NCI-H2029 (cell line): ENCODE measurements around the gene GALNT17.
"Not testable (repeated sequence)": the region's sequence is repeated elsewhere in the genome, so short reads cannot be mapped to it uniquely, and the experiment has no call there.

Source experiments
- DNase-seq: peaks from one replicate; lab custom pipeline; 2025; lab: John Stamatoyannopoulos, UW

GALNT17 gene

DNA sequence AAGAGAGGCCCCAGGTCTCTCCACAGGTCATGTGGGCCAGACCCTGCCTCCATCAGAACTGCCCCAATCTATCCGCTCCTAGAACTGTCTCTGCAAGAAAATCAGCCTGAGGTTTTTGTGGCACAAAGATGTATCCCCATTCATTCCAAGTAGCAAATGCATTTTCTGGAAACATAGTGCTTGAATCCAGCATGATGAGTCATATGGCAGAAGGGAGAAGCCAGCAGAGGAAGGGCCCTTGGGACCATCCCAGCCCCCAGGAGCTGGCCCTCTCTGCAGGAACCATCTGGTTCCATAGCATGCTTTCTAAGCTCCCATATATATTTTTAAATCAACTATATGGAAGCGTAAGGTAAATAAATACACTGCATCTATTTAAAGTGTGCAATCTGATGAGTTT lies 563.2 kb downstream of the GALNT17 start:
- DNase-seq: no peak

GRCh38 chr7:71696511-71696910 lies 564.6 kb downstream of the GALNT17 start:
- DNase-seq: no peak

DNA sequence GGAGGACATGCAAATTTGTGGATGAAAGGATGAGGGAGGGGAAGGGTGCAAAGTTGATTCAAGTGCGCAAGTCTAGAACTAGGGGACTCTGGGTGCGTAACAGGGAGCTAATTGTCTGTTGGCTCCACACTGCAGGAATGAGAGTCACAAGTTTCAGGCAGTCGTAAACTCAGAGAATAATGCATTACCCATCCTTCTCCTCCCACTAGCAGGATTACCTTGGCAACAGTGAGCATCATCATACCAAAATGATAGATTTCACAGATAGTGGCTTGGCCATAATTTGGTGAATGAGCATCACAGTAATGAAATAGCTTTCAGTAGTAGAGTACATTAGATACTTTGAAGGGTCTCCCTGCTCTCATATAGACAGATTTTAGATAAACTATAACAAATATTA lies 565.5 kb downstream of the GALNT17 start:
- no peak for DNase-seq

DNA sequence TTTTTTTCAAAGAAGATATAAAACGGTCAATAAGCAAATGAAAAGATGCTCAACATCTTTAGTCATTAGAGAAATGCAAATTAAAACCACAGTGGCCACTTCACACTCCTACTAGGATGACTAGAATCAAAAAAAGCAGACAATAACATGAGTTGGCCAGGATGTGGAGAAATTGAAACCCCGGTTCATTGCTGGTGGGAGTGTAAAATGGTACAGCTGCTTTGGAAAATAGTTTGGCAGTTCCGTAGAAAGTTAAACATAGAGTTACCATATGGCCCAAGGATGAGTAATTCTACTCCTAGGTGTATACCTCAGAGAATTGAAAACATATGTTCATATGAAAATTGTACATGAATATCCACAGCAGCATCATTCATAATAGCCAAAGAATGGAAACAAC lies 573.3 kb downstream of the GALNT17 start:
- DNase-seq: no peak

DNA sequence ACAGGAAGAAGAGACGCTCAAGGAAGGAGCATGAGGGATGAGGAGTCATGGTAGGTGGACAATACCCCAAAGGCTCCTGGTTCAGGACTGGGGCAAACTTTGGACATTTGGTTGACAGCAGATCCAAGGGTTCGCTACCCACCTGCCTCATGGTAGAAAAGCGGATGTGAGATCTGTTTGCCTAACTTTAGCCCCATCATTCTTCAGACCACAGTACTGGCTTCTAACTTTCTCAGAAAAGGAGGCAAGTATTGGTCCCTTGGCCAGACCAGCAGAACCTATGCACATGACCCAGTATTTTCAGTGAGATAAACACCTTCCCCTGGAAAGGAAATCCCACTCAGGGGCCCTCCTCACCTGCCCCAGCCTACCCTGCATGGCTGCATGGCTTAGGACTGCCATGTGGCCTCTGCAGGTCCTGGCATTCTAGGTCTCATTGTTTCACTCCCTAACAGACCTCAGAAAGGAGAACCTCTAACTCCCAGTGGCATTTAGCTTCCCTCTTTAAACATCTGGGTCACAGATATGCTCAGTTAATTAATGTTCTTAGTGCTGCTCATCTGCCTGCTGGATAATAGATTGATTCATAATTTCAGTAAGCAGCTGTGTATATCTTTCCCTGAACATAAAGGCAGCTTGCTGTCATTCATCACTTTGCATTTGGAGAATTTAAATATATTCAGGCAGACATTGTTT lies 574.1 kb downstream of the GALNT17 start:
- no peak for DNase-seq

DNA sequence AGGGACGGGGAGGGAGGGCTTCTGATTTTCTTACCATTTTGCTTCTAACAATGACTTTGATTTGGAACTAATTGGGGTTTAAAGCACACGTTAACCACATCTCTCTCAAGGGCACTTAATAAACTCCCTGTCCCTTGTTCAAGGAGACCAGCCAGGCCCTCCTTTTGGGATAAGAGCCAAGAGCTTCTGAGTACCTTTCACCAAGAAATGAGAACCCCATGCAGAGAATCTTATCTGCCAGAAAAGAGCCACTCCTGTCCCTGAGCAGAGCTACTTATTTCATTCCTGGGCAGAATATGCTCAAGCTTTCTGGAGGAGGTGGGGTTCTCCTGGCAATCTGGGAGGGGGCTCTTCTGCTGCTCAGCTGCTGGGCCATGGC lies 574.6 kb downstream of the GALNT17 start:
- DNase-seq: no peak

DNA sequence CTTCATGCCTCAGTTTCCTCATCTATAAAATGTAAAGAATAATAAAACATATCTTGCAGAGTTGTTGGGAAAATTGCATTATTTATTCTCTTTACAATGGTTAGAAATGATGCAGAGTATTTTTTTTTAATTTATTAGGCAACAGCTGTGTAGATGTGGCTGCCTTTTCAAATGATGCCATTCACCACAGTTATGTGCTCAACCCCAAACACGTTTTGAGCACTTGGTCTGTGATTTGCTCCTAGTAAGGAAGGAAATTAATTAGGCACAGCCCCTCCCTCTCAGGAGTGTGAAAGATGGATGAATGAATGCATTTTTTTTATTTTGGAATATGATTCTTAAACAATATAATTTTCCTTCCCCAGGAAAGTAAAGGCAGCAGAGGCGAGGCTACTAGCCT lies 575.1 kb downstream of the GALNT17 start:
- DNase-seq: no peak

DNA sequence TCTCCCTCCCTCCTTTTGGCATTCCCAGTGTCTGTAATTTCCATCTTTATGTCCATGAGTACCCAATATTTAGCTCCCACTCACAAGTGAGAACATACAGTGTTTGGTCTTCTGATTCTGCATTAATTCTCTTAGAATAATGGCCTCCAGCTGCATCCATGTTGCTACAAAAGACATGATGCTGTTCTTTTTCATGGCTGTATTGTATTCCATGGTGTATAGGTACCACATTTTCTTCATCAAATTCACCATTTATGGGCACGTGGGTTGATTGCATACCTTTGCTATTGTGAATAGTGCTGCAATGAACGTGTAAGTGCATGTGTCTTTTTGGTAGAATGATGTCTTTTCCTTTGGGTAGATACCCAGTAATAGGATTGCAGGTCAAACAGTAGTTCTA lies 576.8 kb downstream of the GALNT17 start:
- DNase-seq: no peak

- no peak for DNase-seq
Measured at GRCh38 chr7:71710442-71710841, 578.5 kb downstream of the GALNT17 start.

DNA sequence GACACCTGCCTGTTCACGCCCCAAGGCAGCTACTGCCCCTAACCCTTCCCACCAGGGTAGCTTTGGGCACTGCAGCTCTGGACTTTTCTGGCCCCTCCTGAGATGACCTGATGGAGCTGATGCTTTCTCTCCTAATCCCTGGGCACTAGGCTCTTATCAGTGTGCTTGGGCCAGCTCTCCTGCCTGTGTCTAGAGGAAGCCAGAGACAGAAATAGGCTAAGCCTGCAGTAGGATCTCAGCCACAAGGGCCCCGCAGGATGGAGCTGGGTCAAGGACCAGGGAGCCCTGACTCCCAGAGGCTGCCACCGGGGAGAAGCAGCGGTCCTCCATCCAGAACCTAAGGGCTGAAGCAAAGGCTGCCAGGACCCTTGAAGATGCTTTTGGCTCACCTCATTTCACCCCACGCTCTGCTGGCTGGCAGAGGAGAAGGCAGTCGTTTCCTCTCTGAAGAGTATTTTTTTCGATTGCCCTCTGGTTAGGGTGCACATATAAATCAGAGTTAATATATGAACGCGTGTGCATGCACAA lies 580.8 kb downstream of the GALNT17 start:
- DNase-seq: no peak

- DNase-seq: no peak
Measured at GRCh38 chr7:71716690-71717089, 584.7 kb downstream of the GALNT17 start.

- no peak for DNase-seq
Measured at GRCh38 chr7:71718563-71718962, 586.6 kb downstream of the GALNT17 start.

DNA sequence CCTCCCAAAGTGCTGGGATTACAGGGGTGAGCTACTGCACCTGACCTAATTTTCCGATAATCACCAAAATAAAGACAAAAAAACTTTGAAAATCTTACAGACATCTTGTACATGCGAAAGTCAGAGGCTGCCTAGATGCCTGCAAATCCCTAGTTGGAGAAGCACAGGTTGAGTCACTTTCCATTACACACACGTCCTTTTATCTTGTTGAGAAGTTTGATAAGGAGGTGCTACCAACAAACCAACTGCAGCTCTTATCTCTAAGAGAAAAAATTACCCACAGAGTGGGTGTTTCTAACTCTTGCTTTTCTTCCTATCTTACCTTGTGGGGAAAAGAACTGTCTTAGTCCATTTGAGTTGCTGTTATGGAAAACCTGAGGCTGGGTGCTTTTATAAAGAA lies 589.8 kb downstream of the GALNT17 start:
- DNase-seq: no peak

DNA sequence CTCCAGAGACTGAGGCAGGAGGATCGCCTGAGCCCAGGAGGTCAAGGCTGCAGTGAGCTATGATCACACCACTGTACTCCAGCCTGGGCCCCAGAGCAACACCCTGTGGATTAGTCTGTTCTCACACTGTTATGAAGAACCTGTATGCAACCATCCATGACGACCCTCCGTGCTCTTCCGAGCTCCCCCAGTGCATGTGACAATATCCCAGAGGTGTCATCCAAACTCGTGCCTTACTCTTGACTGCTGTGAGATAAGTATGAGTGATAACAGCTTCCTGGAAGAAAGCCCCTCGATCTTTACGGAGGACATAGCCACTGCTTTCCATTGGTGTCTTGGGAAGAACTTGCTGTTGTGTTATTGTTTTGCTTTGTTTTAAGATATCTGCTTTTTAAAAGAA lies 591.9 kb downstream of the GALNT17 start:
- no peak for DNase-seq

GRCh38 chr7:71727347-71727746 lies 595.4 kb downstream of the GALNT17 start:
- no peak for DNase-seq

GRCh38 chr7:71731740-71732139 lies 599.8 kb downstream of the GALNT17 start:
- no peak for DNase-seq

- peak; percentile 61 for DNase-seq
Measured at GRCh38 chr7:71733107-71733870, 601.3 kb downstream of the GALNT17 start.

GRCh38 chr7:71735961-71736556 lies 604.1 kb downstream of the GALNT17 start:
- peak; percentile 40 for DNase-seq

DNA sequence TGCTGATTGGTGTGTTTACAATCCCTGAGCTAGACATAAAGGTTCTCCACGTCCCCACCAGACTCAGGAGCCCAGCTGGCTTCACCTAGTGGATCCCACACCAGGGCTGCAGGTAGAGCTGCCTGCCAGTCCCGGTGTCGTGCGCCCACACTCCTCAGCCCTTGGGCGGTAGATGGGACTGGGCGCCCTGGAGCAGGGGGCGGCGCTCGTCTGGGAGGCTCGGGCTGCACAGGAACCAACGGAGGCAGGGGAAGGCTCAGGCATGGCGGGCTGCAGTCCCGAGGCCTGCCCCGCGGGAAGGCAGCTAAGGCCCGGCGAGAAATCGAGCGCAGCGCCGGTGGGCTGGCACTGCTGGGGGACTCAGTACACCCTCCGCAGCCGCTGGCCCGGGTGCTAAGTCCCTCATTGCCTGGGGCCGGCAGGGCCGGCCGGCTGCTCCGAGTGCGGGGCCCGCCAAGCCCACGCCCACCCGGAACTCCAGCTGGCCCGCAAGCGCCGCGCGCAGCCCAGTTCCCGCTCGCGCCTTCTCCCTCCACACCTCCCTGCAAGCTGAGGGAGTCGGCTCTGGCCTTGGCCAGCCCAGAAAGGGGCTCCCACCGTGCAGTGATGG lies 606.1 kb downstream of the GALNT17 start:
- DNase-seq: not testable (repeated sequence)

GRCh38 chr7:71739520-71740173 lies 607.7 kb downstream of the GALNT17 start:
- no peak for DNase-seq

- no peak for DNase-seq
Measured at GRCh38 chr7:71740174-71740560, 608.2 kb downstream of the GALNT17 start.

DNA sequence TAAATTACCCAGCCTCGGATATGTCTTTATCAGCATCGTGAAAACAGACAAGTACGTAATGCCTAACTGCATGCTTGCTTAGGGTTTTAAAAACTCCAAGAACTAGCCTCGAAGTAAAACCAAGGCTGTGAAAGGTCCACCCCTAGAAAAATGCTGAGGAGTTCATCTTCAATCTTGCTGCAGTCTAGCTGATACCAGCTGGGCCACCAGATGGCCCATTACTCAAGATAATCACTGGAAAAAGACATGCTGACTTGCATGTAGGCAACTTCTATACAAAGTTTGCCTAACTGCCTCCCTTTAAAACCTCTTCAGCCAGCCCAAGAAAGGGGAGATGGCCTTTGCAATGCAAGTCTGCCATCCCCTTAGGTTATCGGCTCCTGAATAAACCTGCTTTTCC lies 614.1 kb downstream of the GALNT17 start:
- DNase-seq: no peak
